GM21423 (cell line): ENCODE data around the gene DDIT4.
"Not testable (repeated sequence)": the region's sequence is repeated elsewhere in the genome, so short reads cannot be mapped to it uniquely, and the experiment has no call there.

ENCODE experiments used
- ATAC-seq: cut with Tn5 transposase; IDR thresholded peaks from one replicate; pipeline ENCODE4 v1.9.1; 2021; ENCODE audit warnings: mild to moderate bottlenecking, moderate library complexity; ENCODE audit not compliant: unreplicated experiment

DDIT4 gene

DNA sequence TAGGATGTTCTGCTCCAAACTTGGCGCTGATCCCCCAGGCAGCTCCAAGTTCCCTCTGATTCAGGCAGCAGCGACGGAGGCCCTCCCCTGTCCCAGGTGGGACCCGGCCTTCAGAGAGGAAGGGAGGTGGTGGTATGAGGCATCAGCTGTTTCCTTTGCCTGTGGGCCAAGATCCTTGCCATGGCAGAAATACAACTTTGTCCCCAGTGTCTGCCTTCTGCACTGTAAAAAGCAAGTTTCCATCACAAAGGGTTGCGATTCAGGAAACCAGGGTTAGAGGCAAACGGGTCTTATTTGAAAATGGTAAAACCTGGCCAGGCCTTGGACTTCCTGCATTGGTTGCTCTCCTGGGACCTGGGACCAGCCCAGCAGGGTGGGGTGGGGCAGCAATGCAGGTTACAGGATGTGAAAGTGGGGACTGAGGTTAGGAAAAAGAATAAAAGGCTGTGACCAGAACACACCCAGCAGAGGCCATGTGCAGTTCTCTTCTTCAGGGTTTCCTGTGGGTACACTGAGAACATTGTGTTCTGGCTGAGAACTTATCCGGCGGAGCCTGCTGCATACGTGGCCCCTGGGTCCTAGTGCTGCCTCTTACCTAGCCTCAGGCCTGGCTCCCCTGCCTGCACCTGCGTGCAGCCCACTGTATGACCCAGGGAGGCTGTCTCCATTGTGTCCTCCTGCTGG, 25.1 kb upstream of the DDIT4 start:
- ATAC-seq: peak; percentile 89

DNA sequence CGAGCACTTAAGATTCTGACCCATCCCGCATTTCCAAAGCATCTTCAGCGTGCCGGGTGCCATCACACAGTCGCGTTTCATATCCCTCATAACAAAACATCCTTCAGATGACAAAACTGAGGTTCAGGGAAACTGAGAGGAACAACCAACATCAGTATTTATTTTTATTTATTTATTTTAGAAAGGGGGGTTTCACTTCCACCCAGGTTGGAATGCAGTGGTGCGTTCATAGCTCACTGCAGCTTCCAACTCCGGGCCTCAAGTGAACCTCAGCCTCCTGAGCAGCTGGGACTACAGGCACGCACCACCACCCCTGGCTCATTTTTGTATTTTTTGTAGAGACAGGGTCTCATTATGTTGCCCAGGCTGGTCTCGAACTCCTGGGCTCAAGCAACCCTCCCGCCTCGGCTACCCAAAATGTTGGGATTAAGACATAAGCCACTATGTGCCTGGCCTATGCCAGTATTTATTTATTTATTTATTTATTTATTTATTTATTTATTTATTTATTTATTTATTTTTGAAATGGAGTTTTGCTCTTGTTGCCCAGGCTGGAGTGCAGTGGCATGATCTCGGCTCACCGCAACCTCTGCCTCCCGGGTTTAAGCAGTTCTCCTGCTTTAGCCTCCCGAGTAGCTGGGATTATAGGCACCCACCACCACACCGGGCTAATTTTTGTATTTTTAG, 24.4 kb upstream of the DDIT4 start:
- ATAC-seq: not testable (repeated sequence)

DNA sequence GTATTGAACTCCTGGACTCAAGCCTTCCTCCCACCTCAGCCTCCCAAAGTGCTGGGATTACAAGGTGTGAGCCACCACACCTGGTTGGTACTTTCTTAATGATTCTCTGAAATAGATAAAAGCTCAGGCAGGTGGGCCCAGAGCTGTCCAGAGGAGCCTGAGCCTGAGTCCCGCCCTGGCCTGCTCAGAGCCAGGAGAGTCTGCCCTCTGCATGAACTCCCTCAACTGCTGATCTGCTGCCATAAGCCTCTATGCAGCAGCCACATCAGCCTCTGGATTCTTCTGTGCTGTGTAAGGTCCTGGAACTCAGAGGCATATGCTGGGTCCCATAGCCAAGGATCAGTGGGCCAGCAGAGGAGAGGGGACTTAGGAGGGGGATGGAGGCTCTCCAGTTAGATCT, 23.1 kb upstream of the DDIT4 start:
- ATAC-seq: no peak

DNA sequence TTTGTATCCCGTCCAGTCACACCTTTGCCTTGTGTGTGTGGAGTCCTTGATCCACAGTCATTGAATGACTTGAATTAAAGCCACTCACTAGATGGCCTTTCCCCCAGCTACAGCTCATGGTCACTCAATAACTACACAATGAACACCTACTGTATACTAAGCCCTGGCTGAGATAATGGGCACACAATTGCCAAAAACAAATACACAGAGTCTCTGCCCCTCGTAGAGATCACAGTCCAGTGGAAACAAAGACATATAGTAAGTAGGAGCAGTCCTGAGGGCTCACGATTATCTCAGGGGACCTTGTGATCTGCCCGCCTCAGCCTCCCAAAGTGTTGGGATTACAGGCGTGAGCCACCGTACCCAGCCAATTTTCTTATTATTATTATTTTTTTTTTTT, 22.1 kb upstream of the DDIT4 start:
- ATAC-seq: no peak

DNA sequence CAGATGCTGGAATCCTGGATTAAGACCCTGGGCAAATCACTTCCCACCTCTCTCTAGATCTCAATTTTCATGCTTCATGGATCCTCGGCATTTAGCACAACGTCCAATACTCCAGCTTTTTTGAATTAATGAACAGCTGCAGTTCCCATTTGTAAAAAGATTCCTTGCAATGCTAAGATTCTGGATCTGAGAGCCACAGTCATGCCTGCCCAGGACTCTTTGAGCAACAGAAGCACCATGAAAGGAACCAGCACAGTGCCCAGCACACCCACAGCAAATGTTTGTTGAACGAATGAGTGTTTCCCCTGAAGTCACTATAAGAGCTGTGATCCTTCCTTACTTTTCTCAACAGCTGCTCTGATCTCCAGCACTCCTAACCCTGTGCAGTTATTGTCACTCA, 20.8 kb upstream of the DDIT4 start:
- no peak for ATAC-seq

DNA sequence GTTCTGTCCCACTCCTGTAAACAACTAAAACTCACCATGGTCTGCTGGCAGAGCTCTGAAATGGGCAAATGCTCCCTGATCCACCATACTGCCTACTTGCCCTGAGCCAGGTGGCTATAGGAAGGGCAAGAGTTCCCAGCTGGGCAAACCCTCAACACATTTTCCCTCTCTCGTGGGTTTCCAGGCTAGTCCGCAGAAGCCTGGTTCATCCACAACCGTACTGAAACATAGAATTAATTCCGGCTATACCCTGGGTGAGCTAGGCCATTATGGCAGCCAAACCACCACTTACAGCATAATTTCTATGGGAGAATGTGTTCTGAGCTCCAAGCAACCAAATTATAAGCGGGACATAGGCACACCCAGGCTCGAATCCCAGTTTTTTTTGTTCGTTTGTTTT, 20.1 kb upstream of the DDIT4 start:
- ATAC-seq: no peak

DNA sequence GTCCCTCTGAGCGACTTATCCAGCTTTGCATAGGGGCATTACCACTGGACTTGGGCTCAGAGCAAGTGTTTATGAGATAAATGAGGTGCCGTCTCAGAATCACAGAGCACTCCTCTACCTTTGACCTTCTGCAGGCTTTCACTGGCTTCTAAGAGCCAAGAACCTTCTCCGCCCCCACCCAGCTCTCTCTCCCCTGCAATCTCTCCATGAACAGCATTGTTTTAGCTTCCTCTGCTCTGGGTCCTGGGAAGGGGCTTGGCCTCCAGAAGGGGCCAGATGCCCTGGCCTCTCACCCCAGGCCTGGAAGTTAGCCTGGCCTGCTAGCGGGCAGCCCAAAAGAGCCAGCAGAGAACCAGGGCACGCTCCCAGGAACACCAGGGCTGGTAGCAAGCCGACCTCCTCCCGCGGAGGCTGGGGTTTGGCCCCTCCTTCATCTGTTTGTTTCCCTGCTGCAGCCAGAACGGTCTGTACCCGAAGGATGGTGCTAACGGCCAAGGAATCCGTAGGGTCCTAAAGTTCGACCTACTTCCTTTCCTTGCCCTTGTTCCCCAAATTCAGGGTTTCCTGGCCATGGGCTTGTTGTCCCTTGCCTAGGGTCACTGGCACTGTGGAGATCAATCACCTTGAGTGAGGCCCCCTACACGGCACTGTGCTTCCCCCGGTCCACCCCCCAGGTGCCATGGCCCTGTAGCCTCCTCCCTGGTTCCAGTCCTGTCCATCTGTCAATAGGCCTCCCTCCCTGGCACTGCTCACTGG, 18.7 kb upstream of the DDIT4 start:
- no peak for ATAC-seq

DNA sequence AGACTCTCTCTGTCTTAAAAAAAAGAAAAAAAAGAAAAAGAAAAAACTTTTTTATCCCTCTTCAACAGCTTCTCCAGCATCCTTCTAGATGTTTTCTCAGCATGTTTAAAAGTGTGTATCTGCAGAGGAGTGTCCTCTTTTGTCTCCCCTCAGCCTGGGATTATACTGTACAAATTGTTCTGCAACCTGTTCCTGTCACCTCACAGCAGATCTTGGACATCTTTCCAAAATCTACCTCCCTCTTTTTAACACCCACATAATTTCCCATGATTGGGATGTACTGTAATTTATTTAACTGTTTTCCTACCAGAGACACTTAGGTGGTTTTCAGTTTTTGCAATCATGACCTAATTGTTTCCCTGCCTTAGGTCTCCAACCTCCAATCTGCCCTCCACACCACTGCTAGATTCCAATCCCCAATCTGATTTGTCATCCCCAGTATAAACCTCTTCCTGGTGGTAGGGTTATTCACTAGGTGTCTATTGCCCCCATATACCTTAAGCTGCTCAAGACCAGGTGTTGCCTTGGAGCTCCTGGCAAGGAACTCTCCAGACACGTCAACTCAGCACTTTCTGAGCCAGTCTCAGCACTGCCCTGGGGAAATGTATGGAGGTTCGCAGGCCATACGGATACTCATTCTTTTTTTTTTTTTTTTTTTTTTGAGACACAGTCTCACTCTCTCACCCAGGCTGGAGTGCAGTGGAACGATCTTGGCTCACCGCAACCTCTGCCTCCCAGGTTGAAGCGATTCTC, 17.6 kb upstream of the DDIT4 start:
- no peak for ATAC-seq

DNA sequence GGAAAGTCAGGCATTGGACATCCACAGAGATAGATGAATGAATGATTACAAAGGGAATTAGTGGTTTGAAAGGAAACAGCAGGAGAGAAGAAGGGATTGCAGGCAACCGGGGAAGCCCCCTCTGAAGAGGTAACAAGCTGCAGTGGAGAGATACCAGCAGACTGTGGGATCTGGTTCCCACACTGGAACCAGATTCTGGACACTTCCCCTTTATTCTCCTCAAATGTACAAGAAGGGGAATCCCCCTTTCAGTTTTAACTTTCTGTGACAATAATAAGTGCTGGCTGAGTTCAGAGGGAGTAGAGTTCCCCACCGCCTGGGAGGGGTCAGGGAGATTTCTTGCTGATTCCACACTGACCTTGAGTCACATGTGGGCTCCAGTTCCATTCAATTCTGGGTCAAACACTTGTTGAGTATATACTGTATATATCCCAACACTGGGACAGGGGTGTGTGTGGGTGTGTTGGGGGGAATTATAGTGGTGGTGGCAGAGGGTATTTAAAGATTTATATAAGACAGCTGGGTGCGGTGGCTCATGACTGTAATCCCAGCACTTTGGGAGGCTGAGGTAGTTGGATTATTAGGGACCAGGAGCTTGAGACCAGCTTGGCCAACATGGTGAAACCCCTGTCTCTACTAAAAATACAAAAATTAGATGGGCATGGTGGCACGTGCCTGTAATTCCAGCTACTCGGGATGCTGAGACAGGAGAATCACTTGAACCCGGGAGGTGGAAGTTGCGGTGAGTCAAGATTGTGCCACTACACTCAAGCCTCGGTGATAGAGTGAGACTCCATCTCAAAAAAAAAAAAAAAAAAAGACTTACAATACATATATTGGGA, 16.5 kb upstream of the DDIT4 start:
- peak; percentile 30 for ATAC-seq

DNA sequence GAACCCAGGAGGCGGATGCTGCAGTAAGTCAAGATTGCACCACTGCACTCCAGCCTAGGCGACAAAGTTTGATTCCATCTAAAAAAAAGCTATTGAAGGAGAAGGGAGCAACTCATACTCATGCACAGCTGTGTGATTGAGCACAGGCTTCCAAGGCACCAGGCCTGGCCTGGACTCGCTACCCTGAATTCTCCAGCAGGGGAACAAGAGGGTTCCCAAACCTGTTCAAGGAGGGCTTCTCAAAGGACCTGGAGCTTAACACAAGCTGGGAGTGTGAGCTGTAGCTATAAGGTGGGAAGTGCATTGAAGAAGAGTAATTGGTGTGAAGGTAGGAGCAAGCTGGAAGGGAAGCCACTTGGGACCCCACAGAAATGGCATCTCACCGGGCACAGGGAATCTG, 15.1 kb upstream of the DDIT4 start:
- no peak for ATAC-seq

DNA sequence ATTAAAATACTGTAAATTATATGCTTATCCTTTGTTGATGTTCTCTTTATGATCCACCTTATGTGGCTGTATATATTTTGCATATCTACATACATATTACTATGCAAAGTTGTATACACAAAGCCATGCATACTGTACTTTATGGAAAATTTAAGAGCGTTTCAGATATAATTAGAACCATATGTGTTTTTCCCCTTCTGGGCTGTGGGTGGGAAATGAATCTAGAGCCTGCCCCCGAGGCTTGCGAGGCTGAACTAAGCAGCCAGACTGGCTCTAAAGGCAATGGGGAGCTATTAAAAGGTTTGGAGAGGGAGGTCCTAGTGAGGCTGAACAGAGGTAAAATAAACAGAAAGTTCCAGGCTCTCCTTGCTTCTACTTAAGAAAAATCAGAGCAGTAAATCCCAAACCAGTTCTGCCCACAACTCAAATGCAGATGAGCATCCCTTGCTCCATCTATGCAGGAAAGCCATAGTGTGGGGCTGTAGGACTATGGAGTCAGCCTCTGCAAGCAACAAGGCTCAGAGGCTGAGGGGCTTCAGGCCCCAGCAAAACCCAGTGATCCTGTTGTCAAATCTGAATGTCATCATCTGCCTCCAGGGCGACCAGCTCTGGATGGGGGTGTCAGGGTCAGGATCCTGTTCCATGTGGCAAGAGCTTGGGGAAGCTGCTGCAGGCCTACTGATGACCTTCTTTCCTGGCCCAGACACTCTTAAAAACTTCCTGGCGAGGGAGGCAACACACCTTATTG, 14.1 kb upstream of the DDIT4 start:
- ATAC-seq: no peak

DNA sequence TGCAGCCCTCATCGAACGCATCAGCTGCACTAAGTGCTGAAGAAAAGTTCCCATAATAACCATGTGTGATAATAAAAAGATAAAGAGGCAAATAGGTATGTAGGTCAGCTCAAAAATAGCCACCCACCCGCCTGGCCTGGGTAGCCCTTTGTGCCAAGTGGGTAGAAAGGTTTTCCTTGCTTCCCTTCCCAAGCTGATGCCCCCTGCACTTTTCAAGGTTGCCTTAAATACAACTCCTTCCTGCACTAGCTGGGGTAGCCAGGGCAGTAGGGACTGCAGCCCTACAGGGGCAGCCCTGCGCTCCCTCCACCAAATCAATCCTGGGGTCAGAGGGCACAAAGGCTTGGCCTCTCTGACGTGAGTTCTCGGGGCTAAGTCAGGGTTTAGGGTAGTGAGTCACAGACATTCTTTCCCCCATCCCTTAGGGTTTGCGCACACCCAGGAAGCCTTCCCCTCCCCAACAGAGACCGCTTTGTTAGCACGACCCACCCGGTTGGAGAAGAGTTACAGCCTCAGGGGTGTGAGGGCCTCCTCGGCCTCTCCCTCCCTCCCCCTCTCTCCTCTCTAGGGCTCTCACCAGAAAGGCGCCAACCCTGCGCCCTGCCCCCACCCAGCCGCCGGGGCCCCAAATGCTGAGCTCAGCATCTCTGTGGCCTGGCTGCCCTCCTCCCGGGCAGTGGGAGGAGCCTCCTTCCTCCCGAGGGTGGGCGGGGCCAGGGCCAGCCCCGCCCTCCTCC, 13.3 kb upstream of the DDIT4 start:
- peak; percentile 51 for ATAC-seq

DNA sequence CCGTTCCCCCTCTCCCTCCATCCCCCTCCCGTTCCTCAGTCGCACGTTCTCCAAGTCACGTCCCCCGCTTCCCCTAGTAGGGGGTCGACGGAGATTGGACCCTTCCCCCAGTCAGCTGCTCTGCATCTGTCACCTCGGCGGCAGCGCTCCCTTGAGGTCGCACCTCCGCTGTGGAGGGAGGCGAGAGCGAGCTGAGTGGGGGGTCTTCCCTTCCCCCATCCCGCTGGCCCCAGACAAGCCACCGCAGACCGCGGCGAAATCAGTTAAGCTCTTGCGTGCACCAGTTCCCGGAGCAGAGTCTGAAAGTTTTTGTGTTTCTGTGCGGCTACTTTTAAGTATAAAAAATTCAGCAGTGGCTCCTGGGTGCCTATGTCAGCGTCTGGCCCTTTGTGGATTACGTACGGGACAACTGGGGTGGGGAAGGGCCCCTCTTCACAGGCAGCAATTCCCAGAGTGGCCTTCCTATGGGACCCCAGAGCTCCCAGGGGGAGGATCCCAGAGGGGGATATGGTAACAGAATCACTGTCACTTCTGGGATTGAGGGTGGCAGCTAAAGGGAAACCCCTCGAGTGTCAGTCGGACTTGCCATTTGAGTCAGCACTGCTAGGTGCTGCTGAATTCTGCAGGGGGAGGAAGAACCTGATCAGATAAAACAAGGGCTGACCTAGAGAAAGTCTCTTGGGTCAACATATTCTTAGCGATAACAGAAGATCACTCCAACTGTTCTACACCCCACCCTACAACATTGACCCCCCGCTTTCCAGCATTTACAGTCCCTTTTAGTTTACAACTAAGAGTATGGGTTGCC, 12.5 kb upstream of the DDIT4 start:
- peak; percentile 48 for ATAC-seq

DNA sequence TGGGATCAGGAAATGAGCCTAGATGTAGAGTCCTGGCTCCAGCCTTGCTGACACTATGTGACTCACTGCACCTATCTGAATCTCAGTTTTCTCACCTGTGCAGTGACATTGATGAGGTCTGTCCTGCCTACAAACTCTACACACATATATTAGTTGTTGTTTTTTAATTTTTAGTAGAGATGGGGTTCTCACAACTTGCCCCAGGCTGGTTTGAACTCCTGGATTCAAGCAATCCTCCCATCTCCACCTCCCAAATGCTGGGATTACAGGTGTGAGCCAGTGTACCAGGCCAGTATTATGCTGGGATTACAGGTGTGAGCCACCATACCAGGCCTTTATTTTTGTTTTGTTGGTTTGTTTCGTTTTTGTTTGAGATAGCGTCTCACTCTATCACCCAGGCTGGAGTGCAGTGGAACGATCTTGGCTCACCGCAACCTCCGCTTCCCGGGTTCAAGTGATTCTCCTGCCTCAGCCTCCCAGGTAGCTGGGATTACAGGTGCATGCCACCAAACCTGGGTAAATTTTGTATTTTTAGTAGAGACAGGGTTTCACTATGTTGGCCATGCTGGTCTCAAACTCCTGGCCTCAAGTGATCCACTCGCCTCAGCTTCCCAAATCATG, 11.8 kb upstream of the DDIT4 start:
- no peak for ATAC-seq

DNA sequence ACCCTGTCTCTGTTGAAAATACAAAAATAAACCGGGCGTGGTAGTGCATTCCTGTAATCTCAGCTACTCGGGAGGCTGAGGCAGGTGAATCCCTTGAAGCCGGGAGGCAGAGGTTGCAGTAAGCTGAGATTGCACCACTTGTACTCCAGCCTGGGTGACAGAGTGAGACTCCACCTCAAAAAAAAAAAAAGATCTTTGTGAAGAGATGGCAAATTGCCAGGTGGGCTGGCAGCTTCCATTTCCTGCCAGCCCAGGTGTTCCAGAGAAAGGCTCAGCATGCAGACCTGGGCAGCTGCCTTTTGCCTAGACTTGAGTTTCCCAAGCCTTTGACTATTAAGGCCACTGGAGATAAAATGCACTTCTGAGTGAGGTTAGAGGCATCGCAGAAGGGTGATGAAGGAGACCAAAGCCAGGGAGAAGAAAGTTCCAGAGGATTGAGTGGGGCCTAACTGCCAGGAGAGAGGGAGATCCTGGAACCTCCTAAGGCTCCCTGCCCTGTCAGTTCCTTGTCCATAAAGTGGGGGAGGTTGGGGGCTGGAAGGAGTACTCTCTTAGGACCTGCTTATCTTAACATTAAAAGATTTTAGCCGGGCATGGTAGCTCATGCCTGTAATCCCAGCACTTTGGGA, 10.0 kb upstream of the DDIT4 start:
- ATAC-seq: no peak

DNA sequence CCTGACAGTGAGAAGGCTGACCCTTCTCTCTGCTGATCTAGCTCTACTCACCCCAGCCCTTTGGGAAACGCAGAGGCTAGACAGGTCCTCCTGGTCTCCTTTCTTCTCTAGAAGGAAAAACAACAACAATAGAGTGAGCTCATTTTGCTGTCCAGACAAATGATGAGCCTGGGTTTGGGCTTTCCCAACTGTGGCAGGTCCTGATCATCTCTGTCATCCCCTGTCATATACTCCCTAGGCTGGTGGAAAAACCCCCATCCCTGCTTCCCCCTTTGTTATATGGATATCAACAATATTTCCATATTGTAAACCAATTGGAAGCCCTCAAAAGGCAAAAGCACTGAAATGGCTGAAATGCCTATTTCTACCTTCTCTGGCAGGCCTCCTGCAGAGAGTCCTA, 9.2 kb upstream of the DDIT4 start:
- no peak for ATAC-seq

DNA sequence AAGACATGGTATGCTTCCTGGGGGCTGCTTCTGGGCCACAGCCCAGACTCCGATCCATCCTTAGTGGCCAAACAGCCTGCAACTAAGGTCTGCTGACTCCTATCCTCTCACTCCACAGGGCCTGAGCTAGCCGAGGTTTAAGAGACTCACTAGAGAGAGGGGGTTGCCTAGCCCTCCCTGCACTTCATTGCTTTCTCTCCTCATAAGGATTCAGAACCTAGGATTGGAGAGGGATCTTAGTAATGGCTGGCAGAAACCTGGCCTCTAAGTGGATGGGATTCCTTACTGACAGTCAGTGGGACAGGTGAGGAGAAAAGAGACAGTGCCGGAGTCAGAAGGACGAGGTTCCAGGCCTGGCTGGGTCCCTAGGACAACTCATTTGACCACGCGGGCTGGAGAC, 8.2 kb upstream of the DDIT4 start:
- ATAC-seq: no peak
